Spleen (tissue), 11 donors: ENCODE measurements around the gene TBC1D13. TPM values are rescaled to one million over a fixed set of nuclear protein-coding genes. Genes with fewer than 3 reads are reported as not detected.

ENCODE experiments used
- DNase-seq: peaks from one replicate; pipeline ENCODE4 v3.0.0-alpha.2; 2020
- H3K27ac ChIP-seq, 8 donors: fragments of 200-600 bp; sonication (generic) in 7 of 8; 1 replicate in 4 of 8; 2 replicates in 4 of 8; pipeline versions ENCODE4 v1.5.0 to v1.8.0; 2016 to 2021; ENCODE audit warnings: inconsistent platforms in 4 of 8, mild to moderate bottlenecking in 4 of 8, moderate library complexity in 1 of 8
- H3K27me3 ChIP-seq, 7 donors: fragments of 200-600 bp; sonication (generic) in 6 of 7; replicated peaks in 1 of 7; 1 replicate in 4 of 7; 2 replicates in 3 of 7; pipeline versions ENCODE4 v1.5.0 to v1.8.0; 2016 to 2021; ENCODE audit warnings: inconsistent platforms in 3 of 7, mild to moderate bottlenecking in 1 of 7
- H3K36me3 ChIP-seq, 6 donors: fragments of 200-600 bp; sonication (generic) in 5 of 6; 1 replicate in 4 of 6; 2 replicates in 2 of 6; pipeline versions ENCODE4 v1.5.0 to v1.8.0; 2016 to 2021; ENCODE audit warnings: inconsistent platforms in 2 of 6
- H3K4me1 ChIP-seq, 6 donors: fragments of 200-600 bp; sonication (generic) in 5 of 6; 1 replicate in 3 of 6; 2 replicates in 3 of 6; pipeline versions ENCODE4 v1.5.0 to v1.8.0; 2016 to 2021; ENCODE audit warnings: inconsistent platforms in 3 of 6
- H3K4me3 ChIP-seq, 8 donors: fragments of 200-600 bp; sonication (generic) in 7 of 8; 1 replicate in 4 of 8; 2 replicates in 4 of 8; pipeline versions ENCODE4 v1.5.0 to v1.8.0; 2016 to 2021; ENCODE audit warnings: inconsistent platforms in 4 of 8, mild to moderate bottlenecking in 4 of 8, moderate library complexity in 2 of 8
- H3K9me3 ChIP-seq, 8 donors: fragments of 200-600 bp; sonication (generic) in 7 of 8; 1 replicate in 4 of 8; 2 replicates in 4 of 8; pipeline versions ENCODE4 v1.5.0 to v1.8.0; 2016 to 2021; ENCODE audit warnings: inconsistent platforms in 4 of 8
- POLR2A ChIP-seq, 3 donors: fragments of 450-650 bp; IDR thresholded peaks; one replicate each; pipeline ENCODE4 v1.5.1; 2017; ENCODE audit warnings: antibody characterized with exemption in 3 of 3, mild to moderate bottlenecking in 1 of 3
- POLR2AphosphoS5 ChIP-seq, 3 donors: sonication (generic); formaldehyde crosslinking; IDR thresholded peaks; one replicate each; pipeline ENCODE4 v1.5.1; 2017; ENCODE audit warnings: antibody characterized with exemption in 3 of 3
- WGBS, 5 donors: extraction: QIAGEN DNeasy Blood & Tissue Kit in 3 of 5; methylation state at CpG; one replicate each; pipeline versions ENCODE4 v1.1.5 to v1.1.7; 2013 to 2018; 5-methylcytosine and 5-hydroxymethylcytosine counted together
- intact Hi-C: fragments of 100-400 bp; cut with DNase I; formaldehyde crosslinking; loops from one replicate; pipeline ENCODE4 v1.15.0; 2023; ENCODE audit warnings: low total_unique reads
- polyA plus RNA-seq, 3 donors: library from polyadenylated mRNA; stranded (reverse); fragments of 200-250 nt; gene quantifications; one replicate each; pipeline ENCODE4 v1.2.1, GENCODE V29; 2013
- total RNA-seq, 7 donors: library from RNA; depleted of rRNA in 3 of 7; stranded (reverse); fragments of >200 nt in 3 of 7; fragmentation: NEBNext Ultra II Directional in 4 of 7; extraction: Animal tissue kit (Norgen Biotek cat#: 25700) in 4 of 7; gene quantifications; one replicate each; pipeline versions ENCODE4 v1.1.0 to v1.2.1, GENCODE V29; 2016 to 2021
- TF ChIP-seq, protein P1 (sequence below), 11 experiments: fragments of 200-600 bp in 7 of 11; fragments of 450-650 bp in 4 of 11; sonication (generic) in 4 of 11; IDR thresholded peaks in 8 of 11; conservative IDR thresholded peaks in 3 of 11; 1 replicate in 7 of 11; 2 replicates in 4 of 11; pipeline versions ENCODE4 v1.4.0 to v1.8.0; 2016 to 2021; ENCODE audit warnings: antibody characterized with exemption in 11 of 11, inconsistent platforms in 4 of 11, mild to moderate bottlenecking in 1 of 11
- donor health status: healthy with polysubstance abuse.
- donor health status: DM: no; HTN: no; CAD: no; lungs with moderate emphysema.
- donor health status: DM: no; HTN: no; CAD: no.
- donor health status: Bipolar disorder and iron deficiency.
- donor health status: healthy.
- donor health status: DM: no; HTN: no; CAD: no.
- donor health status: DM: yes; HTN: yes; CAD: no.

The TBC1D13 gene
- total and polyA plus RNA-seq, 10 donors = 10.8 to 34.2 (median 23.9) TPM

DNA sequence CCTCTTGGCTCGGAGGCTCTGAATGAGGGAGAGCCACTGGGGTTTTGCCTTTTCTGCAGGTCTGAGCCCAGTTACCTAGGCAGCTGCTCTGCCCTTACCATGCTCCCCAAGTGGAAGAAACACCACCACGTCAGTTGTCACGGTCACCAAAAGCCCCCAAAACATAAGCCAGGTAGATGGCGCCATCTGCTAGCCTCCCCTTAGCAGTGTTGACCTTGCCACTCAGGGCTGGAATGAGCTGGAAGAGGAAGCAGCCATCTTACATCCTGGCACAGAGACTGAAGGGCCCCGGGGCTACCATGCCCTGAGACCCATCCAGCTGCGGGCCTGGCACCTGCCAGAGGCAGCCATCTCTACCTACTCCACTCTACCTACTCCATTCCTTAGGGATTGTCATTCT lies 22.7 kb upstream of the TBC1D13 start:
- peaks cover 0 to 33% (median 4%) of the 10 kb centered on the region in 6 donors for H3K4me1 ChIP-seq
- H3K9me3 ChIP-seq = no peaks in the 10 kb centered on the region
- no peak for DNase-seq
- H3K27ac ChIP-seq = no peak overlapping the region
- no peak overlapping the region for H3K4me3 ChIP-seq
- H3K27me3 ChIP-seq = no peaks in the 10 kb centered on the region
- intact Hi-C loops = no loop called here
- peaks cover 0 to 39% (median 5%) of the 10 kb centered on the region in 6 donors for H3K36me3 ChIP-seq
- 69 to 85% (median 71%) methylated on average over 5 to 6 of the region's 6 CpGs for WGBS, 5 donors
- no peak for TF ChIP-seq POLR2A (IDR thresholded peaks at IDR 0.05)
- TF ChIP-seq, protein P1, sequence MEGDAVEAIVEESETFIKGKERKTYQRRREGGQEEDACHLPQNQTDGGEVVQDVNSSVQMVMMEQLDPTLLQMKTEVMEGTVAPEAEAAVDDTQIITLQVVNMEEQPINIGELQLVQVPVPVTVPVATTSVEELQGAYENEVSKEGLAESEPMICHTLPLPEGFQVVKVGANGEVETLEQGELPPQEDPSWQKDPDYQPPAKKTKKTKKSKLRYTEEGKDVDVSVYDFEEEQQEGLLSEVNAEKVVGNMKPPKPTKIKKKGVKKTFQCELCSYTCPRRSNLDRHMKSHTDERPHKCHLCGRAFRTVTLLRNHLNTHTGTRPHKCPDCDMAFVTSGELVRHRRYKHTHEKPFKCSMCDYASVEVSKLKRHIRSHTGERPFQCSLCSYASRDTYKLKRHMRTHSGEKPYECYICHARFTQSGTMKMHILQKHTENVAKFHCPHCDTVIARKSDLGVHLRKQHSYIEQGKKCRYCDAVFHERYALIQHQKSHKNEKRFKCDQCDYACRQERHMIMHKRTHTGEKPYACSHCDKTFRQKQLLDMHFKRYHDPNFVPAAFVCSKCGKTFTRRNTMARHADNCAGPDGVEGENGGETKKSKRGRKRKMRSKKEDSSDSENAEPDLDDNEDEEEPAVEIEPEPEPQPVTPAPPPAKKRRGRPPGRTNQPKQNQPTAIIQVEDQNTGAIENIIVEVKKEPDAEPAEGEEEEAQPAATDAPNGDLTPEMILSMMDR (IDR thresholded peaks at IDR 0.05 in 8 of 11, conservative IDR thresholded peaks at IDR 0.05 in 3 of 11) = no peak
- TF ChIP-seq POLR2AphosphoS5 (IDR thresholded peaks at IDR 0.05) = no peak

DNA sequence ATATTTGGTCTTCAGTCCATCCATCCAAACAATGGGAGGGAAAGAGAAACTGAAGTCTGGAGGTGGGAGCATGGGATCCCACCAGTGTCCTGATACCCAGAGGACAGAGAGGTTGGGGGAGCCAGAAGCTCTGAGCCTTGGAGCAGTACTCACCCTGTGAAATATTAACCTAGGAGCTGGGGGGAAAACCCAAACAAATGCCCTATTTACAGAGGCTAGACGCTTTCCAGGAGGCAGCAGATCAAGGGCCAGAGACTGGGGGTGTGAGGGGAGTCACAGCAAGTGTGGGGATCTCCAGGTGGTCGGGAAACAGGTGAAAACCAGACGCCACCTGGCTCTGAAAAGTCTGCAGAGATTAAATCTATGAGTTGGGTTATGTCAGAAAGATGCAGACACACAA lies 21.6 kb upstream of the TBC1D13 start:
- no peak overlapping the region for H3K4me3 ChIP-seq
- no peak for DNase-seq
- 80 to 89% (median 84%) methylated on average over 3 of the region's 3 CpGs for WGBS, 5 donors
- H3K9me3 ChIP-seq = no peaks in the 10 kb centered on the region
- no peak overlapping the region for H3K27ac ChIP-seq
- intact Hi-C loops = no loop called here
- peaks cover 4 to 44% (median 14%) of the 10 kb centered on the region in 6 donors for H3K4me1 ChIP-seq
- TF ChIP-seq POLR2AphosphoS5 (IDR thresholded peaks at IDR 0.05) = no peak
- TF ChIP-seq POLR2A (IDR thresholded peaks at IDR 0.05) = no peak
- TF ChIP-seq, protein P1 (IDR thresholded peaks at IDR 0.05 in 8 of 11, conservative IDR thresholded peaks at IDR 0.05 in 3 of 11) = no peak
- H3K27me3 ChIP-seq = no peaks in the 10 kb centered on the region
- H3K36me3 ChIP-seq = peaks cover 0 to 32% (median 5%) of the 10 kb centered on the region in 6 donors

DNA sequence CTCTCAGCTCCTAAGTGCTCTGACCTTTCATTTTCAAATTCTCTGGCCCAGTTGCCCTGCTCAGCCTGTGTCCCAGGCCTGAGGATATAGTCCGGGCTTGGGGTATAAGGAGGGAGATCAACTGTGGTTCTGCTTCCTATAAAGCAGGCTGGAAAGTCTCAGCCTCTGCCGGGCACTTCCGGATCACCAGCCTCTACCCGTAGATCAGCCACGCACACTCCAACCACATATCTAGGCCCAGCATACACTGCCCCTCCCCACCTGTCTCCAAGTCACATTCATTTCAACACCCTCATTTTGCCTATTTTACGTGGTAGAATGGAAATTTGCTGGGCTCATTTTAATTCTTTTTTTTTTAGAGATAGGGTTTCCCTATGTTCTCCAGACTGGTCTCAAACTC lies 18.4 kb upstream of the TBC1D13 start:
- WGBS, 5 donors = 80 to 93% (median 83%) methylated on average over 6 of the region's 6 CpGs

DNA sequence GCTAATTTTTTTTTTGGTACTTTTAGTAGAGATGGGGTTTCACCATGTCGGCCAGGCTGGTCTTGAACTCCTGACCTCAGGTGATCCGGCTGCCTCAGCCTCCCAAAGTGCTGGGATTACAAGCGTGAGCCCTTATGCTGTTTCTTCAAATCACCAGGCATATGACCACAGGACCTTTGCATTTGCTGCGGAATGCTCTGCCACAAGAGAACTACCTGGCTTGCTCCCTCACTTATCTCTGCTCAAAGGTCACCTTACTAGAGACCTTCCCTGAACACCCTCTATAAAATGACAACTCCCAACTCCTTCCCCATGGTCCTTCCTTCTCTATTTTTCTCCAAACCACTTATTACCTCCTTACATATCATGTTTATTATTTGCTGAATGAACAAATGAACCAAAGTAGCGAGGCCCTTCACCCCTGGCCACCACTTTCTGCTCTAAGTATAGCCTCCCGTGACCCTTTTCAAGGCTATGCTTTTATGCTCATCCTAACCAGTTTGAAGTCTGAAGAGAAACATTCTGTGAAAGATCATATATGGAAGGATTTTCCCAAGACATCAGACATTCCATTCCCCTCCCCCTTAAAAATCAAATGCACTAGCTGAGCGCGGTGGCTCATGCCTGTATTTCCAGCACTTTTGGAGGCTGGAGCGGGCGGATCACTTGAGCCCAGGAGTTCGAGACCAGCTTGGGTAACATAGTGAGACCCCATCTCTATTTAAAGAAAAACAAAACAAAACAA lies 16.6 kb upstream of the TBC1D13 start:
- WGBS, 5 donors = 77 to 90% (median 83%) methylated on average over 11 of the region's 11 CpGs

More for the DNA sequence above, 18.4 kb upstream of the TBC1D13 start:
- Histone ChIP-seq H3K36me3 (peaks cover 0 to 25% (median 5%) of the 10 kb centered on the region in 6 donors), H3K4me1 (peaks cover 9 to 52% (median 29%) of the 10 kb centered on the region in 6 donors), H3K27ac (no peak overlapping the region), H3K4me3 (no peak overlapping the region), H3K9me3 (no peaks in the 10 kb centered on the region), H3K27me3 (no peaks in the 10 kb centered on the region)
- no peak for TF ChIP-seq POLR2AphosphoS5 (IDR thresholded peaks at IDR 0.05)
- TF ChIP-seq POLR2A (IDR thresholded peaks at IDR 0.05) = no peak
- TF ChIP-seq, protein P1 (IDR thresholded peaks at IDR 0.05 in 8 of 11, conservative IDR thresholded peaks at IDR 0.05 in 3 of 11) = no peak
- DNase-seq = no peak
- intact Hi-C loops = no loop called here

More for the DNA sequence above, 16.6 kb upstream of the TBC1D13 start:
- Histone ChIP-seq H3K4me3 (peak overlapping the region; percentile 58 to 88 (median 76)), H3K27me3 (no peaks in the 10 kb centered on the region), H3K27ac (peak overlapping the region in 7 of 8 donors; percentile 90 to 97 (median 93)), H3K9me3 (peaks cover 0 to 3% (median 0%) of the 10 kb centered on the region in 8 donors), H3K4me1 (peaks cover 9 to 46% (median 29%) of the 10 kb centered on the region in 6 donors), H3K36me3 (peaks cover 0 to 20% (median 5%) of the 10 kb centered on the region in 6 donors)
- no peak for DNase-seq
- TF ChIP-seq, protein P1 (IDR thresholded peaks at IDR 0.05 in 8 of 11, conservative IDR thresholded peaks at IDR 0.05 in 3 of 11) = no peak
- TF ChIP-seq POLR2AphosphoS5 (IDR thresholded peaks at IDR 0.05) (no peak), POLR2A (IDR thresholded peaks at IDR 0.05) (no peak)
- intact Hi-C loops = no loop called here
